ENCODE measurements around the gene AHR. TPM values are rescaled to one million over a fixed set of nuclear protein-coding genes. Genes with fewer than 3 reads are reported as not detected.

Gene AHR
- total RNA-seq, 1 donor: 35.4 TPM

- no peak for TF ChIP-seq CTCF (IDR thresholded peaks at IDR 0.05; ENCODE audit: insufficient read depth, low read depth, low read length)
- DNase-seq (ENCODE audit: low read depth): no peak
- H3K4me3 ChIP-seq (ENCODE audit: low read depth, low read length): no peak overlapping the region
Observed at GRCh38 chr7:17319164-17320101, 21.0 kb downstream of the AHR start.

GRCh38 chr7:17320102-17320497 lies 21.6 kb downstream of the AHR start:
- no peak overlapping the region for H3K4me3 ChIP-seq (ENCODE audit: low read depth, low read length)
- DNase-seq (ENCODE audit: low read depth): no peak
- TF ChIP-seq CTCF (IDR thresholded peaks at IDR 0.05; ENCODE audit: insufficient read depth, low read depth, low read length): no peak

- TF ChIP-seq CTCF (IDR thresholded peaks at IDR 0.05; ENCODE audit: insufficient read depth, low read depth, low read length): no peak
- DNase-seq (ENCODE audit: low read depth): no peak
- H3K4me3 ChIP-seq (ENCODE audit: low read depth, low read length): no peak overlapping the region
Observed at GRCh38 chr7:17320657-17321056, 22.2 kb downstream of the AHR start.

GRCh38 chr7:17325364-17325763 lies 26.9 kb downstream of the AHR start:
- DNase-seq (ENCODE audit: low read depth): no peak
- TF ChIP-seq CTCF (IDR thresholded peaks at IDR 0.05; ENCODE audit: insufficient read depth, low read depth, low read length): no peak
- no peak overlapping the region for H3K4me3 ChIP-seq (ENCODE audit: low read depth, low read length)

- no peak for DNase-seq (ENCODE audit: low read depth)
- no peak overlapping the region for H3K4me3 ChIP-seq (ENCODE audit: low read depth, low read length)
- TF ChIP-seq CTCF (IDR thresholded peaks at IDR 0.05; ENCODE audit: insufficient read depth, low read depth, low read length): no peak
Observed at GRCh38 chr7:17326378-17326777, 27.9 kb downstream of the AHR start.

- no peak for TF ChIP-seq CTCF (IDR thresholded peaks at IDR 0.05; ENCODE audit: insufficient read depth, low read depth, low read length)
- no peak for DNase-seq (ENCODE audit: low read depth)
- no peak overlapping the region for H3K4me3 ChIP-seq (ENCODE audit: low read depth, low read length)
Observed at GRCh38 chr7:17328641-17329040, 30.2 kb downstream of the AHR start.

All from fibroblast of villous mesenchyme (primary cell).